GM18907 (cell line): ENCODE measurements around the gene CARD11.
A peak's percentile ranks its signal among the peaks of the same experiment; 100 is the strongest.
"Not testable (repeated sequence)": the region's sequence is repeated elsewhere in the genome, so short reads cannot be mapped to it uniquely, and the experiment has no call there.

Experiments
- ATAC-seq: cut with Tn5 transposase; IDR thresholded peaks from one replicate; pipeline ENCODE4 v1.9.1; 2021; ENCODE audit warnings: mild to moderate bottlenecking, moderate library complexity; ENCODE audit not compliant: unreplicated experiment

Gene CARD11

DNA sequence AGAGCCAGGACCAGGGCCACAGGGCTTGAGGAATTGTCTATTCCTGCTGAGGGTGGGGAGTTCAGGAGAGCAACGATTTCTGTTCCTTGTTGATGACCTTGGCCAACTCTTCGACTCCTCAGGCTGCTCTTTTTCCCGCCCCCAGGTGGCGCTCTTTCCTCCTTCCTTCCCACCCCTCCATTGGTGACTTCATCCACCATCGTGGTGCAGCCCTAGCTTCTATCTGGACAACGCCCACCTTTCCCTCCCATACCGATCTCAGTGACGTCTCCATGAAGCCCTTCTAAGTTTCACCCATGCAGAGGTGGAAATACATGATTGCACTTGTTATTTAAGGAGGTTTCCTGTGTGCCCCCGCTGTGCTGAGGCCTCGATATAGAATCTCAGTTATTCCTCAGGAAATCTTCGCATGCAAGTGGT, 22.1 kb upstream of the CARD11 start:
- ATAC-seq: no peak

- no peak for ATAC-seq
These were observed 20.4 kb upstream of the CARD11 start for GRCh38 chr7:3064067-3064466.

DNA sequence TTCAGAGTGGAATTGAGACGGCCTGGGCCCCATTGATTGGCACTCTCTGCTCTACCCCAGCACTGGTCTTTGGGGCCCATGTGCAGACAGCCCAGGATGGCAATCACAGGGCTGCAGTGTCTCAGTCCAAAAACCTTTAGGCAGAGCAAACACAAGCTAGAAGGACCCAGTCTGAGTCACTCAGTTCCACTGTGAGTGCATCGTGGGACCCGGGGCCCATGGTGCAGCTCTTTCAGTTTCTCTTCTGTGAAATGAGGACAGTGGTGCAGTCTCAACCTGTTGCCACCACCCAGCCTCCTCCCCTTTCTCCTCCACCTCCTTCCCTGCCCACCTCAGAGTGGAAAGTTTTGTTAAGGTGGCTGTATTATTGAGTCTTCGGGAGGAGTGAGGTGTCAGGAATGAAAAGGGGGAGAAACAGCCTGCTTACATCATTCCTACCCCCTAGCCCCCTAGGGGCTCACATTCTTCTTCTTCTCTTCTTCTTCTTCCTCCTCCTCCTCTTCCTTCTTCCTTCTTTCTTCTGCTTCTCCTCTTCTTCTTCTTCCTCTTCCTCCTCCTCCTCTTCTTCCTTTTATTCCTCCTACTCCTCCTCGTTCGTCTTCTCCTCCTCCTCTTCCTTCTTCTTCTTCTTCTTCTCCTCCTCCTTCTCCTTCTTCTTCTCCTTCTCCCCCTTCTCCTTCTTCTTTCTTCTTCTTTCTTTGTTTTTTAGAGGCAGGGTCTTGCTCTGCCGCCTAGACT, 19.5 kb upstream of the CARD11 start:
- peak; percentile 91 for ATAC-seq

DNA sequence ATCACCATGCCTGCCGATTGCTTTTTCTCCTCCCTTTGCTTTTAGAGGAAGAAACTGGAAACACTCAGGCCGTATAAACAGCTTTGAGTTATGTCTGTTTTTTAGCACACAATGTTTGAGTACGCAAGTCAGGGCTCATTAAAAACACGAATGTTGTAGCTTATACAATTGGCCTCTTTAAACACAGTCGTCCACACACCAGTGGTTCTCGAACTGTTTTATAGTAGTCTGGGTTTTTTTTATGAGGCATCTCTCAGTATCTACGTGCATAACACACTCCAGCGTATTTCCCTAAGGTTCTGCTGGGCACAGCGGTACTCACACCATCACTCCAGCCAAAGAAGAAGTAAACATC, 13.4 kb upstream of the CARD11 start:
- ATAC-seq: no peak

- ATAC-seq: no peak
These were observed 12.8 kb upstream of the CARD11 start for GRCh38 chr7:3056234-3057065.

DNA sequence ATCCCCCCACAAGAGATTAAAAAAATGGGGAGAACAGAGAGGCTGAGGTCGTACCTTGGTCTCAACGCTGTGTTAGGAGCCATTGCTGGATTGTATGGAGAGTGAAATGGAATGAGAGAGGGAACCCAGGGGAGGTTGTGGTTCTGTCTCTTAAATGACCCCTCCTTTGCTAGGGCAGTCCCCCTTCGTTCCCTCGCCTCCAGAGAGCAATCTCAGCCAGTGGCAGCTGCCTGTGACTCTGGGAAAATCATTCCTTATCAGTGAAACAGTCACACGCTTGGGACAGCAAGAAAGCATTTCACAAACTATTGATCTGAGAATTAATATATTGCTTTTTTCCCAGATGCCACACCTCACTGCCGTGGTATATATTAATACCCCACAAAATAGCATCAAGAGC, 12.0 kb upstream of the CARD11 start:
- ATAC-seq: no peak

DNA sequence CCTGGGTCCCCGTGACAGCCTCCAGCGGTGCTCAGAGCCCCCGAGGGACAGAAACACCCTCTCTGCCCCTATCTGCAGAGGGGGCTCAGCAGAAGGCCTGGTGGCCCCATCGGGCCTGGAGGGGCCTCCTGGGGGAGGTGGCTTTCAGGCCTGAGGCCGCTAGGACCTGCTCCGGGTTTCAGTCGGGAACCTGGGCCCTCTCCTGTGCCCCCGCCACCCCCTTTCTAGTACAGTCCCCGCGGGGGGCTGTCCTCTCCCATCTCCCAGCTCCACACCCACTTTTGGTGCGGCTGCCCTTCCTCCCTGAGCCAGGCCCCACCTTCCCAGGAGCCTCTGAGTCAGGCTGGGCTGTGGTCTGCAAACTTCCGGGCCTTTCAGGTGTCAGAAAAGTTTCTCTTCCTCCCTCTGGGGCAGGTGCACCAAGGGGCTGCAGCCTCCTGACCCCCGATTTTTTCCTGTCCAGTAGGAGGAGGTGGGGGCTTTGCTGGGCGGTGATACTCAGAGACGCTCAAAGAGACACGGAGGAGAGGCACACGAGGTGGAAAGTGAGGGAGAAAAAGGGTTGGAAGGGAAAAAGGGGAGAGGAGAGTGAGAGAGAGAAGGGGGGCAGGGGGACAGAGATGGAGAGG, 692 bp downstream of the CARD11 start:
- ATAC-seq: peak; percentile 69

DNA sequence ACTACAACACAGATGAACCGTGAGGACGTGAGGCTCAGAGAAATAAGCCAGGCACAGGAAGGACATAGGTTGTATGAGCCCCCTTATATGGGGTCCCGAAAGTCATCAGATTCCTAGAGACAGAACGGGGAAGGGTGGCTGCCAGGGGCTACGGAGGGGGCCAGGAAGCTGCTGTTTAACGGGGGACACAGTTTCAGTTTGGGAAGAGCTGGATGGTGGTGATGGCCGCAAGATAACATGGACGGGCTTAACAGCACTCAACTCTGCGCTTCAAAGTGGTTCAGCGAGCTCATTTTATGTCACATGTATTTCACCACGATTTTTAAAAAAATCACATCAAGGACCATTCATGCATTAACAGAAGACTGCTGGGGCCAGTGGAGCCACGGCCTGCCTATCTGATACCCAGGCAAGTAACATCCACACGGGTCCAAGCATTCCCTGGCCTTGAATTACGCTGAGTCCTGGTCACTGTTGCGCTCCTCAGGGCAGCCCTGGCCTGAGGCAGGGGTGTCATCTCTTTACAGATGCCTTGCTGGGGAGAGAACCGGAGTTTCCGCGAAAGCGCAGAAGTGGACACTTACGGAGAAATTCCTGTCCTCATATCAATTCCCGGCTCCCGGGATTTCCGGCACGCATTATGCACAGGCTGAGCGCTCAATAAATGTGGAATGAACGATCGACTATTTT, 1.5 kb downstream of the CARD11 start:
- no peak for ATAC-seq

DNA sequence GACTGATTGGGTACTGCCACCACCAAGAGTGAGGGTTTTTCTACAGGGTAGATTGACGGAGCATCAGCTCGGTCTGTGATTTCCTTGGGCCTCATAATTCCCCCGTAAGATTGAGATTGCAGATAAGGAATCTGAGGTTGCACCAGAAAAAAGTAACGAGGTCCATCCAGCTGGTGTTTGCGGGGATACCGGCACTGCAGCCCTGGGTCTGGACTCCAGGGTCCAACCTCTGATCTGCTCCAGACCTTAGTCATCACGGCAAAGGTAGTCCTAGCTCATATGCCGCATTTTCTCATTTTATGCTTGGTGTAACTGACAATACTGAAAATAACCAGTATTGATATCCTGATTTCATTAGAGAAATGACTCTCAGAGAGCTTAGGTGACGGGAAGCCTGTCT, 3.9 kb downstream of the CARD11 start:
- no peak for ATAC-seq

- not testable (repeated sequence) for ATAC-seq
These were observed 5.7 kb downstream of the CARD11 start for GRCh38 chr7:3038011-3038410.

DNA sequence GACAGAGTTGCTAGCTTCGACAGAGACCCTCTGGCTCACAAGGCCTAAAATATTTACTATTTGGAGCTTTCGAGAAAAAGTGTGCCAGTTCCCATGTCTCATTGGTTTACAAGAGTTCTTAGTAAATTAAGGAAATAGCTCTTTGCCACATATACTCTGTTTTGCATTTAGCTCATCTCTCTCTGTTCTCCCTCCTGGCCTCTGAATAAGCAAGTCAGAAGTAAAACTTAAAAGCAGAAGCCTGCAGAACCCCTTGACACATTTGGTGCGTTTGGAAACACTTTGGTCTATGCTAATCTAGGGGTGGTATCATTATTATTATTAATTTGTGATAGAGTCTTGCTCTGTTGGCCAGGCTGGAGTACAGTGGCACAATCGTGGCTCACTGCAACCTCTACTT, 6.4 kb downstream of the CARD11 start:
- ATAC-seq: no peak

DNA sequence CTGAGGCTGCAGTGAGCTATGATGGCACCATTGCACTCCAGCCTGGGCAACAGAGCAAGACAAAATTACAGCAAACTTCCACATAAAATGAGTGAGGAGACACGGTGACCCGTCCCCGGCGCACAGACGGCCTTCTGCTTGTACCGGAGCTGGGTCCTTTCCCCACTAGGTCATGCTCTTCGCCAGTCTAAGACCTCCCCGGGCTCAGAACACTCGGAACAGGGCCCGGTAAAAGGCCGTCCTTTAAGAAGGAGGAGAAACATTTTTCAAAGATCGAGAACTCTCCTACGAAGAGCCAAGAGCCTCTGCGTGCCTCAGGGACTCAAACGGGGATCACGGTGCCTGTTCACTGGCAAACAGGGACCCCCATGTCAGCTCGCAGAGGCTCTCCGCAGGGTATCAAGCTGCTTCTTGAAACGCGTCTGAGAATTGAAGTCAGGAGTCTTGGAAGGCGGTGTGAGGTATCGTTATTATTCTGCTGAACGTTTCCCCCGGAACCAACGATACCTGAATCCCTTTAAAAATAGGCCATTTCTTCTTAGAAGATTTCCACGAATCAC, 9.0 kb downstream of the CARD11 start:
- no peak for ATAC-seq

DNA sequence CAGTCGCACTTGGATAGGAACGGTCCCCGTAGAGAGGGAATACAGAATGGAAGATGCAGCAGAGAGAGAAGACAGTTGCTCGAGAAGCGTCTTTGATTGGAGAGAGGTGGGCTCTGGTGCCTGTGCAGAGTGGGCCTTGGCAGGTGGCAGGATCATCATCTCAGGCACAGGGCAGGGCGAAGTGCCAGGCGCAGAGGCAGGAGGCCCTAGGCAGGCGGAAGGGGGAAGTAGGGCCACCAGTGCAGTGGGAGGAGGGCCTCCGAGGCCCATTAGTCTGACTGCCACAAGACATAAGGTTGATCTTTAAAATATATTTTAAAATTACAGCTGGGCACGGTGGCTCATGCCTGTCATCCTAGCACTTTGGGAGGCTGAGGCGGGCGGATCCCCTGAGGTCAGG, 10.1 kb downstream of the CARD11 start:
- no peak for ATAC-seq

DNA sequence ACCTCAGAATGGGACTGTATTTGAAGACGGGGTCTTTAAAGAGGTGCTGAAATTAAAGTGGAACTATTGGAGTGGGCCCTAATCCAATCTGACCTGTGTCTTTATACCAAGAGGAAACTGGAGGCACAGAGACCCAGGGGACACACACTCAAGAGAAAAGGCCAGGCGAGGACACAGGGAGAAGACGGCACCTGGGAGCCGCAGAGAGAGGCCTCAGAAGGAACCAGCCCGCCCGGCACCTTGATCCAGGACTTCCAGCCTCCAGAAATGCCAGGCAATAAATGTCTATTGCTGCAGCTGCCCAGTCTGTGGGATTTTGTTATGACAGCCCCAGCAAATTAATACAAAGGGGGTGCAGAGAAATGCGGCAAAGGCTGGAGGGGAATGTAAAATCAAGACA, 10.5 kb downstream of the CARD11 start:
- no peak for ATAC-seq

- ATAC-seq: no peak
These were observed 11.4 kb downstream of the CARD11 start for GRCh38 chr7:3032256-3032655.

- no peak for ATAC-seq
These were observed 14.5 kb downstream of the CARD11 start for GRCh38 chr7:3029138-3029537.

- ATAC-seq: no peak
These were observed 14.9 kb downstream of the CARD11 start for GRCh38 chr7:3028758-3029093.

DNA sequence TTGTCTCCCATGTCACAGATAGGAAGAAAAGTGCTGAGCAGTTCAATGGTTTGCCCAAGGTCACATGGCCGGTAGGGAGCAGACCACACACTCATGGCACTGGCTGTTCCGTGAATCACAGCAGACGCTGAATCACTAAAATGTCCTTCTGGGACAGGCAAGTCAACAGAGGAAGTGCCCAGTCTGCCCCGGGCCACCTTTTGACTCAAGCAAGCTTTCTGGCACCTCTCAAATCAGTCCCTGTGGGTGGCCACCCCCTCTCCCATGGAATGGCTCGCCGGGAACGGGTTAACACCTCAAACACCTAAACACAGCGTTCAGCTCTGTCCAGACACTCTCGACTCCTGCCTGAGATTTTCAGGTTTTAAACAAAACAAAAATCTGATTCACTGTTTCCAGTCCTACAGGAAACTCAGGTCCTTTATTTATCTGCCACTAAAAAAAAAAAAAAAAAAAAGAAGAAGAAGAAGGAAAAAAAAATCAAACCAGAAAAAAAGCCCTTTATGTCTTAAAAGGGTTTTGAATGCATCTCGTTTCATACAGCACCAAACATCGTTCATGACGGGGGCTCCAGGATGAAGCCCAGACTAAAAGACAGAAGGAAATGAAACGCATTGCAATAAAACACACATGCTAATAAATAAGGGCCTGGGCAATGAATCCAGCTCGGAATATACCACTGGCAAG, 15.5 kb downstream of the CARD11 start:
- ATAC-seq: no peak

- no peak for ATAC-seq
These were observed 16.4 kb downstream of the CARD11 start for GRCh38 chr7:3027005-3027845.

- no peak for ATAC-seq
These were observed 18.1 kb downstream of the CARD11 start for GRCh38 chr7:3025616-3026015.
